NB4 (cell line): Measurements from ENCODE around the gene OTUD3.

Experiments
- MYC ChIP-seq: IDR thresholded peaks from 2 replicates; pipeline ENCODE4 v1.6.1; 2011; ENCODE audit warnings: low read depth, low read length
- POLR2A ChIP-seq: IDR thresholded peaks from 2 replicates; pipeline ENCODE4 v1.6.1; 2011; ENCODE audit warnings: mild to moderate bottlenecking; ENCODE audit not compliant: insufficient read length; ENCODE audit errors: extremely low read depth
- TF ChIP-seq, protein P1 (sequence below): IDR thresholded peaks from one replicate; pipeline ENCODE4 v1.5.1; 2012; ENCODE audit warnings: low read depth, low read length
- TF ChIP-seq, protein P2 (sequence below): IDR thresholded peaks from 2 replicates; pipeline ENCODE4 v1.6.1; 2011; ENCODE audit warnings: low read depth, low read length

DNA sequence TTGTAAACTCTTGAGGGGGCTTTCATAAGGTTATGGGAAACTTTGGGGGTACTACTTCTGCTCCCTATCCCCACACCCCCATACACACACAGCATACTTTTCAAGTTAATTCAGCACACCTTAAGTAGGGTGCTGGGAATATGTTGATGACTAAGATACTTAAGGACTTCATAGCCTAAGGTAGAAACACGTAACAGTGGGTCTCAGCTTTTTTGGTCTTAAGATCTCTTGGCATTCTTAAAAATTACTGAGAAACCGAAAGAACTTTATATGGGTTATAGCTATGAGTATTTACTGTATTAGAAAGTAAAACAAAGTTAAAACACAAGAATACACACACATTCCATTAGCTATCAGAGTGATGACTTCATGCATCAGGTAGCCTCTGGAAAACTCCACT lies 2.1 kb downstream of the OTUD3 start:
- TF ChIP-seq, protein P1, sequence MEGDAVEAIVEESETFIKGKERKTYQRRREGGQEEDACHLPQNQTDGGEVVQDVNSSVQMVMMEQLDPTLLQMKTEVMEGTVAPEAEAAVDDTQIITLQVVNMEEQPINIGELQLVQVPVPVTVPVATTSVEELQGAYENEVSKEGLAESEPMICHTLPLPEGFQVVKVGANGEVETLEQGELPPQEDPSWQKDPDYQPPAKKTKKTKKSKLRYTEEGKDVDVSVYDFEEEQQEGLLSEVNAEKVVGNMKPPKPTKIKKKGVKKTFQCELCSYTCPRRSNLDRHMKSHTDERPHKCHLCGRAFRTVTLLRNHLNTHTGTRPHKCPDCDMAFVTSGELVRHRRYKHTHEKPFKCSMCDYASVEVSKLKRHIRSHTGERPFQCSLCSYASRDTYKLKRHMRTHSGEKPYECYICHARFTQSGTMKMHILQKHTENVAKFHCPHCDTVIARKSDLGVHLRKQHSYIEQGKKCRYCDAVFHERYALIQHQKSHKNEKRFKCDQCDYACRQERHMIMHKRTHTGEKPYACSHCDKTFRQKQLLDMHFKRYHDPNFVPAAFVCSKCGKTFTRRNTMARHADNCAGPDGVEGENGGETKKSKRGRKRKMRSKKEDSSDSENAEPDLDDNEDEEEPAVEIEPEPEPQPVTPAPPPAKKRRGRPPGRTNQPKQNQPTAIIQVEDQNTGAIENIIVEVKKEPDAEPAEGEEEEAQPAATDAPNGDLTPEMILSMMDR = no peak
- TF ChIP-seq POLR2A = no peak
- TF ChIP-seq, protein P2, sequence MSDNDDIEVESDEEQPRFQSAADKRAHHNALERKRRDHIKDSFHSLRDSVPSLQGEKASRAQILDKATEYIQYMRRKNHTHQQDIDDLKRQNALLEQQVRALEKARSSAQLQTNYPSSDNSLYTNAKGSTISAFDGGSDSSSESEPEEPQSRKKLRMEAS = no peak
- no peak for TF ChIP-seq MYC
